Lower leg skin (tissue), 4 donors: ENCODE measurements around the gene CHRM4. TPM values are rescaled to one million over a fixed set of nuclear protein-coding genes. Genes with fewer than 3 reads are reported as not detected.

Experiments used
- DNase-seq, 2 donors: peaks; one replicate each; pipeline ENCODE4 v3.0.0-alpha.2; 2019; ENCODE audit warnings: low spot score in 2 of 2
- H3K4me3 ChIP-seq: fragments of 200-600 bp; sonication (generic); 2 replicates; pipeline ENCODE4 v1.5.1; 2017; ENCODE audit warnings: mild to moderate bottlenecking, low read depth; ENCODE audit not compliant: poor library complexity, severe bottlenecking
- POLR2A ChIP-seq, 2 donors: fragments of 450-650 bp; IDR thresholded peaks; one replicate each; pipeline ENCODE4 v1.6.1; 2016 to 2017; ENCODE audit warnings: antibody characterized with exemption in 2 of 2, mild to moderate bottlenecking in 1 of 2, moderate library complexity in 1 of 2
- WGBS, 2 donors: methylation state at CpG; one replicate each; pipeline ENCODE4 v1.1.5; 2018; 5-methylcytosine and 5-hydroxymethylcytosine counted together
- intact Hi-C: fragments of 100-400 bp; cut with DNase I; formaldehyde crosslinking; loops from one replicate; pipeline ENCODE4 v1.15.0; 2023; ENCODE audit warnings: low total_unique reads
- total RNA-seq, 4 donors: library from RNA; depleted of rRNA; stranded (reverse); fragments of >200 nt; gene quantifications; one replicate each; pipeline ENCODE4 v1.1.0, GENCODE V29; 2016
- TF ChIP-seq, protein P1 (sequence below), 3 donors: fragments of 450-650 bp; IDR thresholded peaks; one replicate each; pipeline ENCODE4 v1.5.1; 2016; ENCODE audit warnings: antibody characterized with exemption in 3 of 3, mild to moderate bottlenecking in 3 of 3, moderate library complexity in 2 of 3

CHRM4 gene
- total RNA-seq, 4 donors from 2014 or later = 1.2 to 8.1 (median 3.3) TPM

DNA sequence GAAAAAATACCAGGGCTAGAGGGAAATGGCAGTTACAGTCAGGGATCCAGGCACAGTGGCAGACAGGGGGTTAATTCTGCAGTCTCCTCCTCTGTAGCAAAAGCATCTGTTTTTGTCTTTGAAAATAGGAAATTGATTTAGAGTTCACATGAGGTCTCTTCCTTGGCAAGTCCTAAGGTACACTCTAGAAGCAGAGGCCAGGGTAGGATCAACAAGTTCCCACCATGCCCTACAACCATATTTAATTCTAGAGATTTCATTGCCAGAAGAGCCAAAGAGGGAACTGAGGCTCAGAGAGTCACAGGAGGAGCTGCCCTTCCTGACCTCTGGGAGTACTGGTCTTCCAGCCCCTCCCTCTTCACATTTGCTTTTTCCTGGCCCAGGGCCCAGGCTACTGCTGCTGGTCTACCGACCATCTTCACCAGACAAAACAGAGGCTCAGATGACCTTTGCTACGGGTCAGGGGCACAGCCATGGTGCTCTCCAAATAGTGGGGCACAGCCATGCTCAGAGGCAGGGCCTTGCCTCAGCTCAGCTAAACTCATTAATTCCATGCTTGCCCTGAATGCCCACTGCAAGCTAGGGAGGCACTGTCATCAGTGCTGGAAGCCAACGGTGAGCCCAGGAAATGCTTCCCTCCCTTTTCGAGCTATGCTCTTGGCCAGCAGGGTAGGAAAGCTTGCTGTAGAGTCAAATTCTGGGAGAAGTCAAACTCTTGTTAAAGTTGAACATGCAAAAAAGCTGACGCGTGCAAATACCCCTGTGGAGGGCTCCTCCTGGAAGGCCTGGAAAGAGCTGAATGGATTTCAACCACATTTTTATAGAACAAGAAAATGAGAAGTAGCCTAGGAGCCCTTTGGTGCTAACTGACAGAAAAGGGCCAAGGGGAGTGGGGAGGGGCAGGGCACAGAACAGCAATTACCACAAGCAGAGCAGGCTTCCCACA lies 11.7 kb upstream of the CHRM4 start:
- WGBS, 2 donors = 63 to 80% methylated on average over 6 of the region's 6 CpGs
- no peak for TF ChIP-seq POLR2A (IDR thresholded peaks at IDR 0.05)
- TF ChIP-seq, protein P1, sequence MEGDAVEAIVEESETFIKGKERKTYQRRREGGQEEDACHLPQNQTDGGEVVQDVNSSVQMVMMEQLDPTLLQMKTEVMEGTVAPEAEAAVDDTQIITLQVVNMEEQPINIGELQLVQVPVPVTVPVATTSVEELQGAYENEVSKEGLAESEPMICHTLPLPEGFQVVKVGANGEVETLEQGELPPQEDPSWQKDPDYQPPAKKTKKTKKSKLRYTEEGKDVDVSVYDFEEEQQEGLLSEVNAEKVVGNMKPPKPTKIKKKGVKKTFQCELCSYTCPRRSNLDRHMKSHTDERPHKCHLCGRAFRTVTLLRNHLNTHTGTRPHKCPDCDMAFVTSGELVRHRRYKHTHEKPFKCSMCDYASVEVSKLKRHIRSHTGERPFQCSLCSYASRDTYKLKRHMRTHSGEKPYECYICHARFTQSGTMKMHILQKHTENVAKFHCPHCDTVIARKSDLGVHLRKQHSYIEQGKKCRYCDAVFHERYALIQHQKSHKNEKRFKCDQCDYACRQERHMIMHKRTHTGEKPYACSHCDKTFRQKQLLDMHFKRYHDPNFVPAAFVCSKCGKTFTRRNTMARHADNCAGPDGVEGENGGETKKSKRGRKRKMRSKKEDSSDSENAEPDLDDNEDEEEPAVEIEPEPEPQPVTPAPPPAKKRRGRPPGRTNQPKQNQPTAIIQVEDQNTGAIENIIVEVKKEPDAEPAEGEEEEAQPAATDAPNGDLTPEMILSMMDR (IDR thresholded peaks at IDR 0.05) = no peak

DNA sequence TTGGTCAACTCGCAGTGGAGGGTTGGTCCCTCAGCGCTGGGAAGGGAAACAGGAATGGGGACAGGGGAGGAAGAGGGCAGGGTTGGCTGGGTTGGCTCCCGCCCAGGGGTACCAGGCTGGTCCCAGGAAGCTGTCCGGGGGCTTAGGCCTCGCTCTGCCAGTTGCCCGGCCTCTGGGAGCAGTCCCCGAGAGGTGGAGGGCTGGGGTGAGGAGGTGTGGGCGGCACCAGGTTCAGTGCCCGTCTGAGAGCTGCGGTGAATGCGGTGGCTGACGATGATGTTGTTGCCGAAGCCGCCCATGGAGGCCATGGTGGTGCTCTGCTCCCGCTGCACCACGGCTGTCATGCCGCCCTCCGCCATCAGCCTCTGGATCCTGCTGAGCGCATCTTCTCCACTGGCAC lies 6.0 kb upstream of the CHRM4 start:
- intact Hi-C loops = no loop called here

More for the DNA sequence above, 11.7 kb upstream of the CHRM4 start:
- no peak overlapping the region for H3K4me3 ChIP-seq
- intact Hi-C loops = no loop called here
- no peak for DNase-seq

DNA sequence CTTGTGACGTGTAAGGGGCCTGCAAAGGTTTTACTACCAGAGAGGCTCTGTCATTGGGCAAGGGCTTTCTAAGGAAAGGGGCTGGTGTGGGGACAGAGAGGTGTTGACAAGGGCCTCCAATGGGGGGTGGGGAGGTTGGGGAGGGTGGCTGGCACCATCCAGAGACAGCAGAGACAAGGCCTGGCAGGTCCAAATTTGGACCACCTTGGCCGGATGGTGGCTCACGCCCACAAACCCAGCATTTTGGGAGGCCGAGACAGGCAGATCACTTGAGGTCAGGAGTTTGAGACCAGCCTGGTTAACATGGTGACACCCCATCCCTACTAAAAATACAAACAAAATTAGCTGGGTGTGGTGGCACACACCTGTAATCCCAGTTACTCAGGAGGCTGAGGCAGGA lies 2.2 kb upstream of the CHRM4 start:
- no peak overlapping the region for H3K4me3 ChIP-seq
- intact Hi-C loops = no loop called here
- DNase-seq = peak in 1 of 2 donors; percentile 83
- 76 to 86% methylated on average over 4 of the region's 4 CpGs for WGBS, 2 donors
- TF ChIP-seq POLR2A (IDR thresholded peaks at IDR 0.05) = no peak
- TF ChIP-seq, protein P1 (IDR thresholded peaks at IDR 0.05) = no peak

More for the DNA sequence above, 6.0 kb upstream of the CHRM4 start:
- 97 to 99% methylated on average over 12 to 17 of the region's 19 CpGs for WGBS, 2 donors
- DNase-seq = no peak
- TF ChIP-seq, protein P1 (IDR thresholded peaks at IDR 0.05) = no peak
- no peak for TF ChIP-seq POLR2A (IDR thresholded peaks at IDR 0.05)
- no peak overlapping the region for H3K4me3 ChIP-seq

DNA sequence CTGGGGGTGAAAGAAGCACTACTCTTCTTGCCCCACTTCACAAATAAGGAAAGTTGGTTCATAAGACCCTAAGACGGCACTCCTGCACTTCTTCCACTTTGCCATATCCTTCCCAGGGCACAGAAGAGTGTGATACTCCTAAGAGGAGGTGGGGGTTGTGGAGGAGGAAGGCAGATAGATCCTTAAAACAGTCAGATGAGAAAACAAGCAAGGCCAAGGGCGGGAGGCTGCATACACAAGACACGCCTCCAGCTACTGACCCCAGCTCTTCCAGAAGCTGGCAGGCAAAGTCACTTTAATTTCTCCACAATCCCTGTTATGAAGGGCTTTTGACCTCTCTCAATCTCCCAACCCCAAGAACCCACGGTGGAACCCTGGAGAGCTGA lies 1.6 kb upstream of the CHRM4 start:
- no peak for DNase-seq
- TF ChIP-seq, protein P1 (IDR thresholded peaks at IDR 0.05) = no peak
- TF ChIP-seq POLR2A (IDR thresholded peaks at IDR 0.05) = no peak
- H3K4me3 ChIP-seq = no peak overlapping the region
- intact Hi-C loops = no loop called here
- 73 to 75% methylated on average over 4 of the region's 4 CpGs for WGBS, 2 donors

DNA sequence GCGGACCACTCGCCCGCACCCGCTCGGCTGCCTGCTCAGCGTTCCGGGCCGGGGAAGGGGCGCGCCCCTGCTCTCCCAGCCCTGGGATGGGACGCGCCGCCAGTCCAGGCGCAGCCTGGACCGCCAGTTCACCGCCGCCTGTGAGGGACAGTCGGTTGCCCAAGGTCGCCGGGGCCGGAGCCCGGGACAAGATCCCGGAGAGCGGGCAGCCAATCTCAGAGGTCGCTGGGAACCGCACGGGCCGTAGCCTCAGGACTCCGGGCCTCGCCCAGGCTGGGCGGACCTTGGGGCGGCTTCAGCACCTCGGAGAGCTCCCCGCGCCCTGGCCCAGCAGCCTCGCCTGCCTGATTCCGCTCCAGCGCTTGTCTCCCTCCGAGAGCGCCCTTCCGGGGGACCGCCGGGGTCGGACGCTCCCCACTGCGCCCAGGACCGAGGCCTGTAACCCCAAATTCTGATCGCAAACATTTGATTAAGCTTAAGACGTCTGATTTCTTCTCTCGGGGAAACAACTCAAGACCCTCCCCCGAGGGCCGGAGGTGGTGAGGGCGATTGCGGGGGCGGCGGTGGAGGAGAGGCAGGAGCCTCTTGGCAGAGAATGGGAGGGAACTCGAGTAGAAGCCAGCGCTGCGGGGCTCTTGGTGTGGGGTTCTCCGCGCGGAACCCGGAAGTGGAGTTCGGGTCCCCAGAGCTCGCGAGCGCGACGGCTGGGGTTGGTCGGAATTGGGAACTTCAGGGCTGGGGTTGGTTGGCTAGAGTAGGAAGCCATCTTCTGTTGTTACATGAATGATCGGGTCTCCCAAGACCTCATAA lies 1.1 kb upstream of the CHRM4 start:
- intact Hi-C loops = no loop called here
- no peak overlapping the region for H3K4me3 ChIP-seq
- TF ChIP-seq, protein P1 (IDR thresholded peaks at IDR 0.05) = no peak
- TF ChIP-seq POLR2A (IDR thresholded peaks at IDR 0.05) = no peak
- 5 to 7% methylated on average over 23 to 35 of the region's 71 CpGs for WGBS, 2 donors
- DNase-seq = peak; percentile 59 to 96
